DND-41 (cell line): ENCODE data around the gene PCDHGA5.

Experiments used
- ATAC-seq: fragments of 200-7000 bp; cut with Tn5 transposase; 3 replicates; pipeline ENCODE4 v1.9.1; 2021; ENCODE audit warnings: low read depth; ENCODE audit not compliant: insufficient read depth
- DNase-seq: peaks from one replicate; pipeline ENCODE4 v3.0.0-alpha.2; 2020
- H2AFZ ChIP-seq: 2 replicates; pipeline ENCODE4 v1.6.0; 2012; ENCODE audit warnings: low read depth, low read length
- H3K27ac ChIP-seq: 2 replicates; pipeline ENCODE4 v1.5.1; 2012; ENCODE audit warnings: low read length, inconsistent platforms
- H3K27me3 ChIP-seq: fragments of 200-600 bp; sonication (generic); 2 replicates; pipeline ENCODE4 v1.6.0; 2012; ENCODE audit warnings: low read length, mild to moderate bottlenecking, inconsistent platforms; ENCODE audit not compliant: insufficient read depth, poor library complexity
- H3K36me3 ChIP-seq: 2 replicates; pipeline ENCODE4 v1.5.1; 2012; ENCODE audit warnings: low read length, inconsistent platforms; ENCODE audit not compliant: insufficient read depth
- H3K4me1 ChIP-seq: 2 replicates; pipeline ENCODE4 v1.5.1; 2012; ENCODE audit warnings: mild to moderate bottlenecking, low read length; ENCODE audit not compliant: insufficient read depth
- H3K4me2 ChIP-seq: 2 replicates; pipeline ENCODE4 v1.6.0; 2012; ENCODE audit warnings: mild to moderate bottlenecking, moderate library complexity, low read length, inconsistent platforms; ENCODE audit not compliant: insufficient read depth
- H3K4me3 ChIP-seq, 2 experiments: fragments of 200-600 bp in 1 of 2; shearing (Covaris generic) in 1 of 2; 2 replicates each; pipeline ENCODE4 v1.5.1; 2012 to 2016; ENCODE audit warnings: inconsistent platforms in 2 of 2, low read length in 2 of 2, mild to moderate bottlenecking in 2 of 2, low read depth in 1 of 2, moderate library complexity in 1 of 2
- H3K79me2 ChIP-seq: 2 replicates; pipeline ENCODE4 v1.6.0; 2012; ENCODE audit warnings: low read length, inconsistent platforms; ENCODE audit not compliant: insufficient read depth
- H3K9ac ChIP-seq: 2 replicates; pipeline ENCODE4 v1.6.0; 2012; ENCODE audit warnings: low read depth, mild to moderate bottlenecking, inconsistent platforms, low read length, moderate library complexity
- H3K9me3 ChIP-seq: 2 replicates; pipeline ENCODE4 v1.5.1; 2012; ENCODE audit warnings: low read length, moderate library complexity, mild to moderate bottlenecking, inconsistent platforms; ENCODE audit not compliant: insufficient read depth, severe bottlenecking
- H4K20me1 ChIP-seq: 2 replicates; pipeline ENCODE4 v1.6.0; 2012; ENCODE audit warnings: low read length; ENCODE audit not compliant: insufficient read depth
- CTCF ChIP-seq: IDR thresholded peaks from 2 replicates; pipeline ENCODE4 v1.5.1; 2012; ENCODE audit warnings: borderline replicate concordance, low read length, moderate library complexity, mild to moderate bottlenecking; ENCODE audit not compliant: poor library complexity, severe bottlenecking; ENCODE audit errors: extremely low read depth
- EZH2 ChIP-seq: IDR thresholded peaks from 3 replicates; pipeline ENCODE4 v1.6.1; 2012; ENCODE audit warnings: borderline replicate concordance, low read depth, mild to moderate bottlenecking, moderate library complexity, low read length, inconsistent platforms; ENCODE audit not compliant: severe bottlenecking

PCDHGA5 gene

GRCh38 chr5:141320225-141321169, 43.5 kb upstream of the PCDHGA5 start, which contains the start of gene TAF7:
TSS of gene TAF7 (minus strand) at chr5:141320784. CDS start at chr5:141320044, 740 bp downstream.
- peak; percentile 89 for DNase-seq
- peak; percentile 94 for ATAC-seq

GRCh38 chr5:141322261-141322660, 41.7 kb upstream of the PCDHGA5 start:
- H3K27me3 ChIP-seq, result no peaks in the 10 kb centered on the region
- no peak overlapping the region for H3K4me2 ChIP-seq
- no peaks in the 10 kb centered on the region for H4K20me1 ChIP-seq
- DNase-seq, result no peak
- ATAC-seq, result no peak
- no peak overlapping the region for H3K27ac ChIP-seq
- H3K4me3 ChIP-seq, result no peak overlapping the region
- H3K9ac ChIP-seq, result no peak overlapping the region
- peaks cover 22% of the 10 kb centered on the region for H3K4me1 ChIP-seq
- peaks cover 24% of the 10 kb centered on the region for H3K79me2 ChIP-seq
- no peak overlapping the region for H2AFZ ChIP-seq
- TF ChIP-seq EZH2 (no peak), CTCF (no peak)
- H3K9me3 ChIP-seq, result peaks cover 41% of the 10 kb centered on the region
- peaks cover 23% of the 10 kb centered on the region for H3K36me3 ChIP-seq

More at GRCh38 chr5:141320225-141321169, 43.5 kb upstream of the PCDHGA5 start, which contains the start of gene TAF7:
- Histone ChIP-seq H3K4me1 (peaks cover 22% of the 10 kb centered on the region), H3K79me2 (peaks cover 24% of the 10 kb centered on the region), H3K4me2 (peak within 1 kb of the TSS; percentile 62), H3K4me3 (peak within 1 kb of the TSS; percentile 56 to 76), H3K27me3 (no peaks in the 10 kb centered on the region), H3K36me3 (peaks cover 23% of the 10 kb centered on the region), H3K9me3 (peaks cover 41% of the 10 kb centered on the region), H4K20me1 (no peaks in the 10 kb centered on the region), H3K9ac (peak within 1 kb of the TSS; percentile 66), H2AFZ (peak within 1 kb of the TSS; percentile 99), H3K27ac (peak within 1 kb of the TSS; percentile 87)
- no peak for TF ChIP-seq EZH2
- TF ChIP-seq CTCF, result peak; percentile 91

GRCh38 chr5:141326088-141326854, 37.7 kb upstream of the PCDHGA5 start:
- no peaks in the 10 kb centered on the region for H3K36me3 ChIP-seq

More at GRCh38 chr5:141326088-141326854, 37.7 kb upstream of the PCDHGA5 start:
- DNase-seq (no peak), ATAC-seq (no peak)
- no peak for TF ChIP-seq EZH2
- Histone ChIP-seq H3K27me3 (no peaks in the 10 kb centered on the region), H3K27ac (no peak overlapping the region), H3K4me1 (peaks cover 1% of the 10 kb centered on the region), H3K9me3 (peaks cover 10% of the 10 kb centered on the region), H4K20me1 (no peaks in the 10 kb centered on the region), H3K4me2 (no peak overlapping the region), H3K79me2 (no peaks in the 10 kb centered on the region), H3K4me3 (no peak overlapping the region), H2AFZ (peak overlapping the region; percentile 54; the same call in 1 of the 2 replicates), H3K9ac (no peak overlapping the region)
